Ascending aorta (tissue), 2 donors: Measurements from ENCODE around the gene TTLL10. TPM values are rescaled to one million over a fixed set of nuclear protein-coding genes. Genes with fewer than 3 reads are reported as not detected.

Experiments used
- DNase-seq, 2 donors: peaks; one replicate each; pipeline ENCODE4 v3.0.0-alpha.2; 2019; ENCODE audit warnings: low spot score in 2 of 2
- H3K27ac ChIP-seq, 2 donors: fragments of 200-600 bp; sonication (generic); one replicate each; pipeline ENCODE4 v1.5.1; 2016 to 2017; ENCODE audit warnings: mild to moderate bottlenecking in 1 of 2
- H3K27me3 ChIP-seq: fragments of 200-600 bp; sonication (generic); one replicate; pipeline ENCODE4 v1.5.1; 2017
- H3K36me3 ChIP-seq, 2 donors: fragments of 200-600 bp; sonication (generic); one replicate each; pipeline ENCODE4 v1.5.1; 2016
- H3K4me1 ChIP-seq, 2 donors: fragments of 200-600 bp; sonication (generic); one replicate each; pipeline ENCODE4 v1.5.1; 2016 to 2017; ENCODE audit warnings: mild to moderate bottlenecking in 1 of 2
- H3K4me3 ChIP-seq, 2 donors: fragments of 200-600 bp; sonication (generic); one replicate each; pipeline ENCODE4 v1.5.1; 2016 to 2017; ENCODE audit warnings: mild to moderate bottlenecking in 1 of 2
- H3K9me3 ChIP-seq, 2 donors: fragments of 200-600 bp; sonication (generic); one replicate each; pipeline ENCODE4 v1.5.1; 2016
- CTCF ChIP-seq, 3 experiments: fragments of 200-600 bp in 2 of 3; fragments of 450-650 bp in 1 of 3; sonication (generic) in 2 of 3; IDR thresholded peaks; one replicate each; pipeline ENCODE4 v1.5.1; 2016 to 2019; ENCODE audit warnings: antibody characterized with exemption in 3 of 3, mild to moderate bottlenecking in 1 of 3, moderate library complexity in 1 of 3
- intact Hi-C: fragments of 100-400 bp; cut with DNase I; formaldehyde crosslinking; loops from one replicate; pipeline ENCODE4 v1.15.1; 2023
- total RNA-seq: library from RNA; depleted of rRNA; stranded (reverse); fragments of >200 nt; gene quantifications from one replicate; pipeline ENCODE4 v1.1.0, GENCODE V29; 2016

Gene TTLL10
- total RNA-seq, 1 donor from 2014 or later = not detected

- no peaks in the 10 kb centered on the region for H3K27me3 ChIP-seq
- no peaks in the 10 kb centered on the region for H3K9me3 ChIP-seq
- no peaks in the 10 kb centered on the region for H3K4me1 ChIP-seq
- intact Hi-C loops = no loop called here
- peaks cover 25% of the 10 kb centered on the region in 2 donors for H3K36me3 ChIP-seq
- H3K27ac ChIP-seq = no peak within 1 kb of the TSS
- DNase-seq = no peak
- TF ChIP-seq CTCF (IDR thresholded peaks at IDR 0.05) = no peak
- peak within 1 kb of the TSS in 1 of 2 donors; percentile 19 for H3K4me3 ChIP-seq
These were observed 39.9 kb downstream of the TTLL10 start, which contains the start of gene TNFRSF4 for GRCh38 chr1:1213345-1214265. Gene TNFRSF4 (minus strand): TSS chr1:1214153. CDS start chr1:1214127, 26 bp downstream.

- TF ChIP-seq CTCF (IDR thresholded peaks at IDR 0.05) = no peak
- intact Hi-C loops = no loop called here
- H3K9me3 ChIP-seq = no peaks in the 10 kb centered on the region
- no peak overlapping the region for H3K4me3 ChIP-seq
- H3K4me1 ChIP-seq = no peaks in the 10 kb centered on the region
- peaks cover 38 to 41% of the 10 kb centered on the region in 2 donors for H3K36me3 ChIP-seq
- no peaks in the 10 kb centered on the region for H3K27me3 ChIP-seq
- DNase-seq = no peak
- no peak overlapping the region for H3K27ac ChIP-seq
These were observed 41.5 kb downstream of the TTLL10 start for GRCh38 chr1:1215080-1215676.

- Histone ChIP-seq H3K9me3 (no peaks in the 10 kb centered on the region), H3K36me3 (peaks cover 42 to 49% of the 10 kb centered on the region in 2 donors), H3K27ac (no peak overlapping the region), H3K4me3 (no peak overlapping the region), H3K4me1 (no peaks in the 10 kb centered on the region), H3K27me3 (no peaks in the 10 kb centered on the region)
- TF ChIP-seq CTCF (IDR thresholded peaks at IDR 0.05) = no peak
- intact Hi-C loops = no loop called here
- DNase-seq = no peak
These were observed 42.4 kb downstream of the TTLL10 start for GRCh38 chr1:1215881-1216605.

GRCh38 chr1:1216770-1217620, 43.3 kb downstream of the TTLL10 start:
- Histone ChIP-seq H3K27me3 (no peaks in the 10 kb centered on the region), H3K4me3 (no peak overlapping the region), H3K4me1 (no peaks in the 10 kb centered on the region), H3K27ac (no peak overlapping the region), H3K9me3 (no peaks in the 10 kb centered on the region), H3K36me3 (peaks cover 51 to 58% of the 10 kb centered on the region in 2 donors)
- no peak for DNase-seq
- no peak for TF ChIP-seq CTCF (IDR thresholded peaks at IDR 0.05)
- intact Hi-C loops = no loop called here
